Stimulated activated CD8-positive, alpha-beta memory T cell treated with anti-CD3 and anti-CD28 coated beads, Interleukin-4, amount 100 ng/mL, for 1 hour (primary cell): ENCODE results near the gene SMYD3.

Experiments
- DNase-seq, 2 donors: peaks; one replicate each; pipeline ENCODE4 v3.0.0-alpha.2; 2020; ENCODE audit warnings: low read depth in 2 of 2, low spot score in 1 of 2

SMYD3 gene

DNA sequence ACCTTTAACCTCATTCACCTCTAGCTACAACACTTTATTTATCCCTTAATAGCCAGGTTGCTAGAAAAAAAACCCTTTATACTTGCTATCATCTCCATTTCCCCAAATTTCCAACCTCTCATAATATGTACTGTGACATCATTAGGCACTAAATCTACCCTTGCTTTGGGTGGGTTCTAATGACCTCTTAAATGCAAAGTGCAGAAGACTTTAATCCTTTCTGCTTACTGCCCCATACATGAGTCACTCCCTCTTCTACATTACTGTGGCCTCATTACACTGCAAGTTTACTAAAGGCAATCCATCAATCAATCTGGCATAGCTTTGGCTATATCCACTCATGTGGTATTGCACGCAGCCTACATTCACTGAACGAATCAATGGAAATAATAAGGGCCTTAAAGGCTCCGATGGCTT lies 353.3 kb downstream of the SMYD3 start:
- no peak for DNase-seq

DNA sequence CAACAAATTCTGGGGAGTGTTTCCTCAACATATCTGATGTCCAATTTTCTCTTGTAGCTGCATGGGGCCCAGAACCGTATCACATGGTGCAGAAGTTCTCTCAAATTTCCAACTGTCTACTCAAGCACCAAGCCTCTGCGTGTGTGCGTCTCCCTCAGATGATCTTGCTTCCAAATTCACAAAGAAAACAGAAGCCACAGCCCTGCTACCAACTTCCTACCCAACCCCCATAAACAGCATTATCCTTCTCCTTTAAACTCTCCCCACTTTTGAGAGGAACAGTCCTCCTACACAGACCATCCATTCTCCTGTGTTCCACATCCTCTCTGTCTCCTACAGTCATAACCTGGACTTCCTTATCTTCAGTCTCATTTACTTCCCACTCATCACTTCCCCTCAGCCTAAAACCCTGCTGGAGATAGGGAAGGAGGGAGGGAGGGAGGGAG lies 354.1 kb downstream of the SMYD3 start:
- no peak for DNase-seq

DNA sequence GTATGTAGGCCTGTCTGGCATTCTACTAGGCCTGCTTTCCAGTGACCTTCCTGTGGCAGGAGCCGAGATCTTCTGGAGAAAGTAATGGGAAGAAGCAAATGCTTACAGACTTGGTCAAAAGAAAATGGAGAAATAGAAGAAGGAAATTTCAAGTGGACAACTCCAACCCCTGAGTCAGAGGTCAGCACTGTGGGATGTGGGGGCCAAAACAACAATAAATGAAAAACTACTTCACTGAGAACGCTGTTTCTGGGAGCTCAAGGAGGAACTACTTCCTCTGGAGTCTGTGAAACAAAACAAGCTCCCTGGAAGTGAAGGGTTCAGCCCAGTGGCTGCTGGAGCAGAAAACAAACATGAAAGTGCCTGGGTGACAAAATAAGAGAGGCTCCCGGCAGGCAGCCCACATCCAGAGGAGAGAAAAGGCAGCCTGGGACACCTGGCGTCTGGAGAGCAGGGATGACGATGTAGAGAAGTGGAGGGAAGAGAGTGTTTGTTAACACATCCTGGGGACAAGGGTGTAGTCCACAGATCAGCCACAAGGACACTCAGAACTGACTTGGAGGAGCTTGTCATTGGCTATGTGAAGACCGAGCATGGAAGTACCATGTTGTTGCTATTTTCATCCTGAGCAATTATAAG lies 355.2 kb downstream of the SMYD3 start:
- DNase-seq: no peak

DNA sequence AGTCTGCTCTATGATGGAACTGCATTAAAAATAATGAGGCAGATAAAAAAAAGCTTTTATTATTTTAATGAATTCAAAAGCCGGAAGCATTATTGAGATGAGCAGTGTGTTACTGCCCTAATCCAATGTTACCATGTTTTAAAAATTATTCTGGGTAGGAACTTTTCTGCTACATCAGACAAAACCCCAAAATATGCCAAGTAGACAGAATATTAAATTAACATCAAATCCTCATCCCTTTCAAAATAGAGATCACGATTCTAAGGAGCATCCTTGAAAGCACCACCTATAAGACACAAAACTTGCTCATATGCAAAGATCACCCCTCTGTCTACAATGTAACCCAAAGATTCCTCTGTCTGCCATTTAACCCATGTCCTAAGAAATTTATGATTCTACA lies 357.5 kb downstream of the SMYD3 start:
- DNase-seq: no peak

DNA sequence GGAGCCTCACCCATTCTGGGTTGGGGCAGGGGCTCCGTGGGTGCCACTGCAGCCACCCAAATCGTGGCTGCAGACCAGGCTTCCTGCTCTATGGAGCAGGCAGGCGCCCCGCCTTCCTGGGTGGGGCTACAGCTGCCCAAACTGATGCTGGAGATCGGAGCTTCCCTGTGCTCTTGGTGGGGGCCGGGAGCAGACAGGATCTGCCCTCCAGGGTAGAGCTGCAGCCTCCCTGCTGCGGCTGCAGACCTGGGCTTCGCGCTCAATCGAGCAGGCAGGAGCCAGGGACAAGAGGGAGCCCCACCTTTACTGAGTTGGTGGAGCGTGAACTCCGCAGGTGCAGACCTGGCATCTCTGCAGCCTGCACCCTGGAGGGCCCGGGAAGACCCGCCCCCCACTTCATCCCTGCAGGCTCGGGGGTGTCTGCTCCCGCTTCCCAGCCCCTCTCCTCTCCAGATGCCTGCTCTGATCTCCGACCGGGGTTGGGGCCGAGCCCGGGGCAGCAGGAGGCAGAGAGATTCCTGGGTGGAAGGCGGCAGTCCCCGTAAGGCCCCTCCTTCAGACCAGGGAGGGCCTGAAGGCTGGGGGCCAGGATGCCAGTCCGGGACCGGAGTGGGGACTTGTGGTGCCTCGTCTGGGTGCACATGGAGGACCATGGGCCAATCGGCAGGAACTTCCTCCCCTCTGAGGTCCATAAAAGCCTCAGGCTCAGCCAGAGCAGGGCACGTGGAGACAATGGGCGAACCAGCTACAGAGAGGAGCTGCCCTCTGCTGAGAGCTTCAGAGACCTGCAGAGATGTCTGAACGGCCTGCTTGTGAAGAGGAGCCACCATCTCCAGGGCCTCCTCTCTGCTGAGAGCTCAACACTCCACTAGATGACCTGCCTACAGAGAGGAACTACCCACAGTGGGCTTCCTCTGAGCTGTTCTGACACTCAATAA lies 359.3 kb downstream of the SMYD3 start:
- DNase-seq: no peak

DNA sequence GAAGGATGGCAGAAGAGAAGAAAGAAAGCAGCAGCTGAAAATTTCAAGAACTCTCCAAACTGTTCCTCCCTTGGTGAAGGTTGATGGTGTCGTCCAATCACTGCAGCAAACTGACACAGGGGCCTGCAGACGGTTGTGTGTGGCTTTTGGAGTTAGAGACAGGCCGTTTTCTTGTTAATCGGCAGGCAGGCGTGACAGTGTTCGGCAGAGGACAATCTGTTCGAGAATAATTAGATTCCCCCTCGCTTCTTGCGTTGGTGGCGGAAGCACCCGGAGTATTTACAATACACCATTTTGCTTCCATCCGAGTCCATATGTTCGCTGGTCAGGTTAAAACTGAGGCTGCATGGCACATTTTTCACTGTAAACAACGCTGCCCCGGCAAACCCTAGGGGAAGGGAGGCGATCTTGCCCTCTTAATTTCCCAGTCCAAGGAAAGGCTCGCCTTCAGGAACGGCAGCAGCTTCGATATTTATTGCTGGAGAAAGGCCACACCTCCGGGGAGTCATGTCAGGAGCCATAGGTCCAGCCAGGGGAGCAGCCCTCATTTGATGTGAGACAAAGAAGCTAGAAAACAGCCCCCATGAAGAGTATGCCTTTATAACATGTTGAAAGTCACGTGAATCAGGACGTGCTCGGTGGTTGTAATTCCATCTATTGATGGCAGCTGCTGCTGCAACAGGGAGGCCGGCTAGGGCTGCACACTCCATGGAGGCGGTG lies 360.1 kb downstream of the SMYD3 start:
- no peak for DNase-seq

DNA sequence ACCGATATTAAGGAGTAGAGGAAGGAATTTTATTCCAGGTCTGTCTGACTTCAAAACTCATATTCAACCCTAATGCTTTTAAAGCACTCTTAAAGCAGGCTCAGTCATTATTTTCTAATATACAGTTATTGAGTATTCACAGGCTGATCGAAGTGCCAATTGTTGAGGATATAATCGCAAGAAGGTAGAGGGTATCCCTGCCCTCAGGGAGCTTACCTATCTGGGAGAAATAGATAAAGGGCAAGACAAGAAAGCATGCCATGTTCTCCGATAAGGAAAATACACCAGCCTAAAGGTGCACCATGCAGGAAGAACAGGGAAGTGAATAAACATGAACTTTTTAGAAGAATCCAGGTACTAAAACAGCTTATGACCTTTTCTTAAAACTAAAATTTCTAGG lies 361.2 kb downstream of the SMYD3 start:
- DNase-seq: no peak

DNA sequence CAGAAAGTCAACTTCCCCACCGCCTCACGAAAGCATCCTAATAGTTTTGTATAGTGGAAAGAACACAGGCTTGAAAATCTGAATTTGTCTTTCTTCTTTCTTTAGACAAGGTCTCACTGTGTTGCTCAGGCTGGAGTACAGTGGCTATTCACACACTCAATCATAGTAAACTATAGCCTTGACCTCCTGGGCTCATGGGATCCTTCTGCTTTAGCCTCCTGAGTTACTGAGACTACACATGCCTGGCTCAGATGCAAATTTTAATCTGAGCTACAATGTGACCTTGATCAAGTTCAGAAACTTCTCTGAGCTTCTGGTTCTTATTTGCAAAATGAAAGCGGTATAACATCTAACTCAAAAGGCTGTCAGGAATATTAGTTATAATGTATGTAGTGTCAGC lies 362.1 kb downstream of the SMYD3 start:
- no peak for DNase-seq

DNA sequence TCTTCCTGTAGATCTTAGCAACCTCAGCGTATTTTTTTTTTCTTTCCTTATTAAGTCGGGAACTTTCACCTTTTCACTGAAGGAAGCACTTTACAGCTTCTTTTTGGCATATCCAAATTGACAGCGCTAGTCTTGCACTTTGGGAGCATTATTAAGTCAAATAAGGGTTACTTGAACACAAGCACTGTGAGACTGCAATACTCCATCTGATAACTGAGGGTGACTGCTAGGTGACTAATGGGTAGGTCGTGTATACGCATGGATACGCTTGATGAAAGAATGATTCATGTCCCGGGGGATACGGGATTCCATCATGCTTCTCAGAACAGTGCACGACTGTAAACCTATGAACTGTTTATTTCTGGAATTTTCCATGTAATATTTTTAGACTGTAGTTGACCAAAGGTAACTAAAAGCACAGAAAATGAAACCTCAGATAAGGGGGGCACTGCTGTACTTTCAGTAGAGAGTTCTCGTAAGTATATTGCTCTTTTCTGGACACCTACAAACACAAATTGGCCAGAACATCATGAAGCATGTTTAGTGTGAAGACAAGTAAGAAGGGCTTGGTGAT lies 364.7 kb downstream of the SMYD3 start:
- DNase-seq: no peak

DNA sequence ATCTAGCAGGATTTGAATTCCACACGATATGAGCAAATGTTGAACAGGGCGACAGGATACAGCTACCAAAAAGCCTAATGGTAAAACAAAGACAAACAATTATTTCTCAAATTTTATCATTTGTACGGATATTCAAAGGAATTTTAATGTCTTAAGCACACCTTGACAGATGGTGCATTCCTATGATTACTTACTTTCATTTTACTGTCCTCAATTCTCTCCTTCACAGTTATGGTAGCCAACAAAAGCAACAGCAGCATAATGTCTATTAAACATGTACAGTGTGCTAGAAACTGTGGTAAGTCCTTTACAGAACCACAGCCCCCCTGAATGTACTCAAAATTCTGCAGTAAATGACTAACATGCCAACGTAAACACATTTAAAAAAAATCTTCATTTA lies 365.8 kb downstream of the SMYD3 start:
- no peak for DNase-seq

DNA sequence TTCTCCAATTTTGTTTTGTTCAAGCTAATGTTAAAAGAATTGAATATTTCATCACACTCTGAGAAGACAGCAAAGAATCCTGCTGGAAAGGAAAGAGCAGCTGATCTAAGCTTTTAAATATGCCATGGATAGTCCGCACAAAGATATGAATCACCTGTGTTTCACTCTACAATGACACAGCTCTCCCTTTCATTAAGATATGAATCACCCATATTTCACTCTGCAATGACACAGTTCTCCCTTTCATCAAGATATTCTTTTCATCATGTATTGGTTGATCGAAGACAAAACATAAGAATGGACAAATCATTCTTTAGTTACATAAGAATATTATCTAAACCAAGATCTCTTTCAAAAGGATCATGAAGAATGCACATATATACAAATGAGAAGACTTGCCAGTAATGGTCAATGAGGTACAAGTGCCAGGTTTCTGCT lies 367.3 kb downstream of the SMYD3 start:
- DNase-seq: no peak

DNA sequence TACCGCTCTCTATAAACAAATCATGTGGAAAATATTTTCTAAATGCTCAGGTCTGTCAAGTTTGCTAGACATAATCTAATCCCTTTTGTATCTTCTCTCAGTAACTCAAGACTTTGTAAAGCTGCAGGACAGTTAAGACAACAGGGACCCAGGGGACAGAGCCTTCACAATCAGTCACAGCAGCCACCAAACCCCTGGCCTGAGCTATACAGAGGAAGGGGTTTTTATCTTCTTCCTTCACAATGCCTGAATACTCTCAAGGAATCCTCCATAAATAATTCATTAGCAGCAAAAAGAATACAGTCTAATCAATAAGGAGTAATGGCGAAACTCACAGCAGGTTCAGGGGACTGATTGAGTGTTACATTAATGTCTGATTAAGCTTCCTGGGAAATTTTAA lies 368.3 kb downstream of the SMYD3 start:
- no peak for DNase-seq

DNA sequence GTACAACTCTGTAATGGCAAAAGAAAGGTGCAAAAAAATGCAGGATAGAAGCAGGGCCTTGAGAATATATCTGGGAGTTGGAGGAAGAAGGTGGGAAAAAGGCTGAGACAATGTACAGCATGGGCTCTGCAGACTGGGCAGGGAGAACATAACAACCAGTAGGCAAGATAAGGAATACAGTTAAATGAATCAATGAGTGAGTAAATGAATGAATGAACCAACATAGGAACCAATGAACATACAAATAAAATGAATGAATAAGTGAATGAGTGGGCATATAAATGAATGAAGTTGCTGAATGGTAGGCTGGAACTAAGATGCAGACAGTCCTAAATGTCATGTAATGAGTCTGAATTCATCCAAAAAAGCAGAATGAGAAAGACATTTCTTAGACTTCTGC lies 370.6 kb downstream of the SMYD3 start:
- DNase-seq: no peak

DNA sequence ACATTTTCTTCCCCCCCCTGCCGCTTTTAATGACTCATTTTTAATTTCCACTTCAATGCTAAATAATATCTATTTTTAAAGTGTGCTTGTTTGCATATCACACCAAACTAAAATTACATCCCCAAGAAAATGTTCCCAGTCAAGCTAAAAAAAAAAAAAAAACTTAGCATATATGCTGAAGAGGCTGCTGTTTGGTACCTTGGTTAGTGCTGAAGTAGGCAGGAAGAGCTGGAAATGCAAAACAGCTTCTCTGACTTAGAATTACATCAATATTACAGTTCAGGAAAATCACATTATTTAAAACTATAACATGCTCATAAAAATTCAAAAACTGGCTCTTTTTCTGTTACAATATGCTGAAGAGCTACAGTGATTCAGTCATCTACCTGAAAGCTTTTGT lies 372.3 kb downstream of the SMYD3 start:
- DNase-seq: no peak

DNA sequence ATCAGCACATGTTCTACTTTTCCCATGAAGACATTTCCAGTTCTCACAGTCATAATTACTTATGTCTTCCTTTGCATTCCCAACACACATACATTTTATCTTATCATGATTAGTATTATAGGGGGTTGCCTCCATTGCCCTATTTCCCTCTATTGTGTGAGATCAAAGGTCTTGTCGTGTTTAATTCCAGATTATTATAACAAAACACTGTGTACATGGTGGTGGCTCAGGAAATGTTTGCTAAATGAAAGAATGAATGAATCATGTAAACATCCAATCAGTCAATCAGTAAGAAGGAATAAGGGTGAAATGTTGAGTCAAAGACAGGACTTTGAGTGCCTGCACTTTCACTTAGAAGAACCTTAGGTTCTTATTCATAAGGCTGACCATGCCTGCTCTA lies 376.0 kb downstream of the SMYD3 start:
- DNase-seq: no peak

DNA sequence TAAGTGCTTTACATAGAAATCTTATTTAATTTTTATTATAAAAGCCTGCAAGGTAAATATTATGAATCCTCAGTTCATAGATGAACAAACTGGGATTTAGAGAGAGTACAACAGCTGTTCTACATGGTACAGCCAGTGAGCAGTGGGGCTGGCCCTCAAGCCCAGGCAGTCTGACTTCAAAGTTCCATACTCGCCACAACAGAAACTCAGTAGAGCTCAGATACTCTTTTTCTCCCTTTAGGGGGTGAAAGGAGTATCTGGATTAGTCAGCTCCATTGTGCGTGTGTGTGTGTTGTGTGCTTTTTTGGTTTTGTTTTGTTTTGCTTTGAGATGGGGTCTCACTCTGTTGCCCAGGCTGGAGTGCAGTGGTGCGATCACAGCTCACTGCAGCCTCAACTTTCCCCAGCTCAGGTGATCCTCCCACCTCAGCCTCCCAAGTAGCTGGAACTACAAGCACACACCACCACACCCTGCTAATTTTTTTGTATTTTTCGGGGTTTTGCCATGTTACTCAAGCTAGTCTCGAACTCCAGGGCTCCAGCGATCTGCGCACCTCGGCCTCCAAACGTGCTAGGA lies 378.5 kb downstream of the SMYD3 start:
- no peak for DNase-seq

DNA sequence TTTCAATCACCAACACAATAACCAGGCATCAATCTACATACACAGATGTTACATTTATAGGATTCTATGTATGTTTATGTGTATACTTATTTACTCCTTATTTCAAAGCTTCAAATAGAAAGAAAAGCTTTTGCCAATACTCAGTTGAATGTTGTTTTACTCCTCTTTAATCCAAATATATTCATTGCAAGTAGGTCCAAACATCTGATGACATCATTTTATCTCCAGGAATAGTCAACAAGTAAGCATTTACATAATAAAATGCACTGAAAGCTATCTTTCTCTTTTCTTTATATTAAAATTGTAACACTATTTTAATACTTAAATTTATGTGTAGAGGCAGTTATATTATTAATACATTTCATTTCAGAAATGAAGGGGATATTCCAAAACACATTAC lies 380.5 kb downstream of the SMYD3 start:
- no peak for DNase-seq

DNA sequence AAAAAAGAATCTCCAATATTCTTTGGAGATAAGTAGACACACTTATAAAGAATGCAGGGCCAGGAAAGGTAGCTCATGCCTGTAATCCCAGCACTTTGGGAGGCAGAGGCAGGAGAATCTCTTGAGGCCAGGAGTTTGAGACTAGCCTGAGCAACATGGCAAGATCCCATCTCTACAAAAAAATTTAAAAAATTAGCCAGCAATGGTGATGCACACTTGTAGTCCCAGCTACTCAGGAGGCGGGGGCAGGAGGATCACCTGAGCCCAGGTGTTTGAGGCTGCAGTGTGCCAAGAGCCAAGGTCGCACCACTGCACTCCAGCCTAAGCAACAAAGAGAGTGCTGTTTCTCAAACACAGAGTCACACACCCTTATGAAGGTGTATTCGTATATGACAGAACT lies 385.0 kb downstream of the SMYD3 start:
- no peak for DNase-seq

DNA sequence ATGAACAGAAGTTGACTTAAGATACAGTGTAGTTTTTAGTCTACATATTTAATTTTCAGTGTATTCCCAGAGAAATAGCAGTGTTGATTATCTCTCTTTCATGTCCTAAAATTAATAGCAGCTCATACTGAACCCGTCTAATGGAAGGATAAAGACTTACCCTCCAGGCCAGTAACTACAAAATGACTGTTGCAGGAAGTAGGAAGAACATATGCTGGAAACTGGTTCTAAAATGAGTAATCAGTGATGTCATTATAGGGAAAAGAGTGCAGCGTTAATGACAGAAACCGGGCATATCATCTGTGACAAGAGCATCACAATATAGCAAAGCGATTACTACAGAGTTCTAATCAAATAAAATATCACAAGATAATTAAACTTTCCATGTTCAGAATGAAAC lies 385.5 kb downstream of the SMYD3 start:
- no peak for DNase-seq

DNA sequence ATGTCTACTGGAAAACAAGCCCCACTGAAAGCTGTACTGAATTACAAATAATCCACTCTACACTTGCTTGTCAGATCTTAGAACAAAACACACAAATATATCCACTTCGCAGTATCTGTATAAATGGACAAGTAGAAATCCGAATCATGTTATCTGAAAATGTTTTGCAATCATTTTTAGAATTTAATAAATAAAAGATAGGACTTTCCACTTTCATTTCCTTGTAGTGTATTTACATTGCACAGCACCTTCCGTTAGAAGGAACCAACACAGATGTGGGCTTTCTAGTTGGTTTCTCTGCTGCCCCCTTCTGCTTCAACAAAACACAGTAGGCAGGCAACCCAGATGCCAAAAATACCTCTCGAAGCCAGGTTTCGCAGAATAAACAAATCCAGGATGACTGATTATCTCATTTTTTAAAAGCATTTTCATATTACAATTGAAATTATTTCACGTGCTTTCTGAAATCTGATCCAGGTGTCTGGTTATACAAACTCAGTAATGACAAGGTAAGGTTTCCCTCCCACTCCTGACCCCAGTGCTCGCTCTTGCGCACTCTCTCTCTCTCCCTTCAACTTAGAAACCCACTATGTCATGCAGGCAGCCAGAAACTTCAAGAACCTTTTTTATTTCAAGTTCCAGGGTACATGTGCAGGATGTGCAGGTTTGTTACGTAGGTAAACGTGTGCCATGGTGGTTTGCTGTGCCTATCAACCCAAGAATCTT lies 389.9 kb downstream of the SMYD3 start:
- no peak for DNase-seq

DNA sequence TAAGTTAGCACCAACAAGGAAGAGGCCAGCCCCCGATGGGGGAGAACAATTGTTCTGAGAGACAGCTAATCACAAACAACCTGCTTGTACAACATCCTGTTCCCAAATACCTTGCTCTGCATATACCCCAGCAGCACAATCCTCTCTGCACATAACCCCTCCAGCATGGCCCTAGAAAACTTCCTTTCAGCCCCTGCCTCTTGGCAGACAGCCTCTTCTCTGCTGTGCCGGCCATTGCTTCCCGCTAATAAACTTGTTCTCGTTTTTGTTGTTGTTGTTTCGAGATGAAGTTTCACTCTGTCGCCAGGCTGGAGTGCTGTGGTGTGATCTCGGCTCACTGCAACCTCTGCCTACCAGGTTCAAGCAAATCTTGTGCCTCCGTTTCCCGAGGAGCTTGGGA lies 392.7 kb downstream of the SMYD3 start:
- no peak for DNase-seq
